Stimulated activated CD8-positive, alpha-beta memory T cell treated with anti-CD3 and anti-CD28 coated beads, Interleukin-4, amount 100 ng/mL, for 1 hour (primary cell): ENCODE data around the gene GHDC.
"Not testable (repeated sequence)": the region's sequence is repeated elsewhere in the genome, so short reads cannot be mapped to it uniquely, and the experiment has no call there.

Source experiments
- DNase-seq, 2 donors: peaks; one replicate each; pipeline ENCODE4 v3.0.0-alpha.2; 2020; ENCODE audit warnings: low read depth in 2 of 2, low spot score in 1 of 2

Gene GHDC

DNA sequence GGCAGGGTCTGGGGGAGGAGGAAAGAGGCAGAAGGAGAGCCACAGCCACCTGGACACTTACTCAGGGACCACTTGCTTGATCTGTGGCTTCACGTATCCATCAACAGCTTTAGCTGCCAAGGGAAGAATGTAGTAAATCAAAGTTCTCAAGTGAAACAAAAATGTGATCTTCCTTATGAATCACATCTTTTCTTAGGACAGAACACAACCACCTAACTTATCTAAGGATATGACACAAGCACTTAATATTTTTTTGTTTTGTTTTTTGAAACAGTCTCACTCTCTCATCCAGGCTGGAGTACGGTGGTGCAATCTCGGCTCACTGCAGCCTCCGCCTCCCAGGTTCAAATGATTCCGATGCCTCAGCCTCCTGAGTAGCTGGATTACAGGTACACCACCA lies 8.4 kb upstream of the GHDC start:
- no peak for DNase-seq

- DNase-seq, result no peak
Observed at GRCh38 chr17:42202159-42202558, 7.9 kb upstream of the GHDC start.

GRCh38 chr17:42201458-42201772 lies 7.1 kb upstream of the GHDC start:
- DNase-seq, result no peak

DNA sequence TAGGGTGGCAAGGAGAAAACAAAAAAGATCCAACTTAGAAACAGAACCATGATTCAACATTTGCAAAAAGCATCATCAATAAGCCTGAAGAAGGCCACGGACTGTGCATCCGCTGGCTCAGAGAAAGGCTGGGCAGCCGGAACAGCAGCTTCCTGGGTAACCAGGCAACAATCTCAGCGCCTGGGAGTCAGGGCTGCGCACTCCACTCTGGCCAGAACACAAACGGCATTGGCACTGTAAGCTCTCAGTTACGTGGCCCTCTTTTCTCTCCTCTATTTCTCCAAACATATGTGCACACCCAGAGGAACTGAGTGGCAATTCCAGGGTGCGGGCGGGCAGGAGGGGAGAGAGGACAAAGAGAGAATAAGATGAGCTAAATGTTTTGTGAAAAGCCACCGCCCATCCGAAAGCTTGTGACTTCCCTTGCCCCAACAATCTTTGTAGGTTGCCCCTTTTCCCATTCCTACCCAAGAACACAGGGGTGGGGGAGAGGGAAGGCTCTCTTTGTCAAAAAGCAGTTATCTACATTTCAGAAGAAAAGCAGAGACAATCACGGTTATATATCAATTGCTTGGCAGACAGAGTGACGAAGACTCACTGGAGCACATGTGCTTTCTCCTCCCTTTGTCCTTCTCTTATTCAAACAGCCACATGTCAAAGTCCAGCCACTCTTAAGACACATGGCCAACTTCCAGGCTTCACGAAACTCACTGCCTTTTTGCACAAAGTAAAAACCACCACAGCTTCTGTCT lies 6.6 kb upstream of the GHDC start:
- DNase-seq, result no peak

- no peak for DNase-seq
Observed at GRCh38 chr17:42199416-42200011, 5.2 kb upstream of the GHDC start.

DNA sequence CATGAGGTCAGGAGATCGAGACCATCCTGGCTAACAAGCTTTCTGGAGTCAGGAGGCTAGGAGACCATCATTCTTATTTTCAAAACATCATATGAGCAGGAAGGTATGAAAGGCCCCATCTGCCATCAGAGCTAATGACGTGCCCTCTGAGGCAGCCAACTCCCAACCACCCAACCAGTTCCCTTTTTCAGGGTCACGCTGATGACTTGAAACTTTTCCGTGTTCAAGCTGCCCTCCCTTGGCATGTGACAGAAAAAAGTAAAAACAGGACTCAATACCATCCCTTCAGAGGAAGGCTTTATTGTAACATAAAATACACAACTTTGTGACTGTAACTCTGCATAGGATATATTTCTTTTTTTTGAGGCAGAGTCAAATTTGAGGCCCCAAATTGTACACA lies 4.6 kb upstream of the GHDC start:
- no peak for DNase-seq

GRCh38 chr17:42197564-42198156 lies 3.4 kb upstream of the GHDC start:
- no peak for DNase-seq

- no peak for DNase-seq
Observed at GRCh38 chr17:42193216-42193968, 902 bp downstream of the GHDC start.

DNA sequence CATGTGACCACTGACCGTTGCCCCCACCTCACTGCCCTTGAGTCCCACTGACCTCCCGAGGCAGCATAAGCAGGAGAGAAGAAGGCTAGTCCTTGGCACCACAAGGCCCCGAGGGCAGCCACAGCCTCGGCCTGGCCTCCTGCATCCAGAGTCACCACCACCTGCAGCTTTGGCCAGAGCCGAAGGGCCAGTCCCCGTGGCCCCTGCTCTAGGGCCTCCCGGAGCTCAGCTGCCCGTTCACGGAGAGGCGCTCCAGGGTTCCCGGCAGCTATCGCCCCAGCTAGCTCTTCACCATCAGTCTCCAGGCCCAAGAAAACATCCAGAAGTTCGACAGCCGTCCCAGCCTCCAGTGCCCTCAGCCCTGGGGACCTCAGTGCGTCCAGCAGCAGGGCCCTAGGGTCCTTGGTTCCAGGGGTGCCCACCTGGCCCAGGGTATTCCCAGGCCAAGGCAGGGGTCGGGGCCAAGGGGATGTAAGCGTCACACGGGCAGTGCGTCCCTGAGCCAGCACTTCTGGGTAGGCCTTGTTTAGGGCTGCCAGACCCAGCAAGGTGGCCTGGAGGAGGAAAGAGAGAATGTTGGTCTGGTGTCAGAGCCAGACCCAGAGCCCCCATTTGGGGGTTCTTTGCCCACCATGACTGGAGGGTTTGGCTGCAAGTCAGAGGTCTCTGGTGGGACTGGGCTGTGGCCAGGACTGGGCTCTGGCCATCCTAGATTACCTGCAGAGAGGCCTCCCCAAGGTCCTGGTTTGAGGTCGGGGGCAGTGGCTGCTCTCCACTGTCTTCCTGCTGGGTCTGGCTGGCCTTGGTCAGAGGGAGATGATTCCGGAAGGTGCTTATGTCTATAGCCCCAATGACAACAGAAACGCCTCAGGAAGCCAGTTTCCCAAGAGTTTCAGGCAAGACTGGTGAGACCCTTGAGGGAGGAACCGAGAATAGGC lies 1.8 kb downstream of the GHDC start:
- no peak for DNase-seq

- DNase-seq, result no peak
Observed at GRCh38 chr17:42191275-42191608, 3.1 kb downstream of the GHDC start.

- no peak for DNase-seq
Observed at GRCh38 chr17:42190491-42191274, 3.6 kb downstream of the GHDC start.

- no peak for DNase-seq
Observed at GRCh38 chr17:42189651-42189965, 4.7 kb downstream of the GHDC start.

- no peak for DNase-seq
Observed at GRCh38 chr17:42188749-42189650, 5.3 kb downstream of the GHDC start.

DNA sequence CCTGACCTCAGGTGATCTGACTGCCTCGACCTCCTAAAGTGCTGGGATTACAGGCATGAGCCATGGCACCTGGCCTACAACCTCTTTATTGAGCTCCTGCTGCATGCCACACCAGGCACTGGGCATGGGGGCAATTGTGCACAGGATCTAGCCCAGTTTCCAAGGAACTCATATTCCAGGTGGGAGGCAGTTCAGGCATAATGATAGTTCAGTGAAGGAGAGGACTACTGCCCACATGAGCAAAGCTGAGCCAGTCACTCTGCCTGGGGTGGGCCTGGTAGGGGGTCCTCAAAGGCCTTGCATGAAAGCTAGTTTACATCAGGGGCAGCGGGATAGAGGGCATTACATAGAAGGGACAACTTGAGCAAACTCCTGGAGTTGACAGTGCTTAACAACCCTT lies 6.5 kb downstream of the GHDC start:
- DNase-seq, result no peak

- not testable (repeated sequence) for DNase-seq
Observed at GRCh38 chr17:42186191-42186590, 8.1 kb downstream of the GHDC start.

DNA sequence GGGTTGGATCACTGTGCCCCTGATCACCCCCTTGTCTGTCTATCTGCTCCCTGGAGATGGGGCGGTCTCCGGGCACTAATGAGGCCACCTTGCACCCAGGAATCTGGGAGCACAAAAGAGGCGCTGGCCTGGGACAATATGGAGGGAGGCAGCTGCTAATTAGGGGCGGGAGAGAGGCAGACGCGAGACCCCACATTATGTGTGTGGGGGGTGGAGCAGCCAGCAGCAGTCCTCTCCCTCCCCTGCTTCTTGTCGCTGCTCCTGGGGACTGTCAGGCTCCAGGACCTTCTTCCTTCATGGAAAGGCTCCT lies 8.7 kb downstream of the GHDC start:
- DNase-seq, result no peak

DNA sequence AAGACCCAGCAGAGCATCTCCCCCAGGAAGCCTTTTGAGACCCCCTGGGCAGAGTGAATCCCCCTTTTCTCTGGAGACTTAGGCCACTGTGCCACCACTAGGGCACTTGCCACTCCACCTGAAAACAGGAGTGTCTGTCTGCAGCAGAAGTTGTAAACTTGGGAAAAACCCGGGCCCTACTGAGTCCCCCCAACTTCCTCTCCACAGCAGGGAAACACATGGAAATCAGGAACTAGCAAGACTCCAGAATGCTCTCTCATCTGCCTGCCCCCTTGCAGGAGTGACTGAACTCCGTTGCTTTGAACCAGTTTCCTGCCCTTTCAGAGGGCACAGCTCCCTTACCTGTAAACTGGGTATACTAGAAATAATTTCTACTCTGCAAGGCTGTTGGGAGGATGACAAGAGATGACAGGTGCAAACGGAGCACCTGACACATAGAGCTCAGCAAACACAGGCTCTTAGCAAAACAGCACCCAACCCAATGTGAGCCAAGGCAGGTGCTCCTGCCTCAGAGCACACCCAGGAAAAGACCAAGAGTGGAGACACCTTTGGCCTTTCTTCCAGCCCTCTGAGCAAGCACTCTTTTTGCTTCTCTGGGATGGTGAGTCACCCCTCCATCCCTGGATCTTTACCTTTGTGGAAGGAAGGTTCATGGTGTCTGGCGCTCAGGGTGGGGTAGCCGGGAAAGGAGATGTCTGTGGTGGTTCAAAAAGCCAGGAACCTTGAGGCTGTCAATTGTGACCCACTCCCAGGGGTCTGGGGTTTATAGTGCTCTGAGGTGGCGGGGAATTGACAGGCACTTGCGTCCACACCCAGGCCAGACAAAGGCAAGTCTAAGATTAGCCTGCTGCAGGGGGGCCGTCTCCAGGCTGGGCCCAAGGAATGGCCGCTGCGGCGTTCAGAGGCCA lies 9.3 kb downstream of the GHDC start, which contains the start of gene HCRT:
Gene HCRT, minus strand, starts transcription at position 740 of the 908 bp plus-strand sequence. Its CDS starts 87 bp downstream, at position 653.
- no peak for DNase-seq
